Measurements from ENCODE around the gene VAV3.
"Not testable (repeated sequence)": the region's sequence is repeated elsewhere in the genome, so short reads cannot be mapped to it uniquely, and the experiment has no call there.

Gene VAV3

DNA sequence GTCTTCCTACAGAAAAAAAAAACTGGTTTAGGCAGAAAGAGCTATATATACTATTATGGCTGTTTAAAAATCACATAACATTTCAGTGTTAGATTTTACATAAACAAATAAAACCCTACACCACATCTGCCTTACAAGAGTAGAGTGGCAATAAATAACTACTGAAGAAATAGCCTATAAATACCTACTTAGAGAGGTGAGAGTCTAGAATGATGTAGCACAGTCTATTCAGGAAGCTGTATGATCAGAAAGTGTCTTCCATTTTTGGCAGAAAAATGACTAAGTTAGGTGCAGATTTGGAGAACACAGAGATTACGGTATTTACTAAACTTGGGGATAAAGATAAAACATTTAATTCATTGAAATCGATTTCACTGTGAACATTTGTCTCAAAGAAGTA, 75.5 kb downstream of the VAV3 start:
- no peak for DNase-seq (ENCODE audit: low read depth in 2 of 2)

DNA sequence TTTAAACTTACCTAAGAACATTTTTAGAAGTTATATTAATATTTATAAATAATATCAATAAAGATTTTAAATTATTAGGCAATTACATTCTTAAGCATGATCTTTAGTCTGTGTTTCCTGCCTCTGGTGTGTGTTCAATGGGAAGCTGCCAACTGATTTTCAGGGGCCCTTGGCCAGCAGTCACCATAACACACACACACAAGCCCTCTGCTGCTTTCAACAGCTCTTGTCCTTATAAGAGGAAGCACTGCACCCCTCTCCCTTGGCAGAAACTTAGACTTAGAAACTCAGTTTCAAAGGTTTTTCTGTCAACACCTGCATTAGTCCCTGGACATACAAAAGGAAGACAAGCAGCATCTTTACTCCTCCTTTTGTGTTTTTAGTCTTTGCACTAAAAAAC, 81.4 kb downstream of the VAV3 start:
- DNase-seq (ENCODE audit: low read depth in 2 of 2) = no peak

DNA sequence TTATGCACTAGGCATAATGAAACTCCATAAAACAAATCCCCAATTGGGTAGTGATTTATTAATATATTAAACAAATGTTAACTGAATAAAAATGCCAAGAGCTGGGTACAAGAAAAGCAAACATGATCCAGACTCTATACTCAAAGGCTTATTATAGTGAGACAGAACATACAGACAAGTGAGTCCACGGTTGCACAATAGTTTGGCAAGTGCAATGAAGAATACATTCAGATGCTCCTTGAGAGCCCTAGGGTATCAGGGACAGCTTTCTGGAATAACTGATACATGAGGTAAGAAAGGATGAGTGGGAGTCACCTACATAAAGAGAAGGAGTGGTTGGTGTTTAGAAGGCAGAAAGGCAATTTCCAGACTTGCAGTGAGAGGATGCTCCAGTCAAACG, 85.1 kb downstream of the VAV3 start:
- DNase-seq (ENCODE audit: low read depth in 2 of 2) = no peak

DNA sequence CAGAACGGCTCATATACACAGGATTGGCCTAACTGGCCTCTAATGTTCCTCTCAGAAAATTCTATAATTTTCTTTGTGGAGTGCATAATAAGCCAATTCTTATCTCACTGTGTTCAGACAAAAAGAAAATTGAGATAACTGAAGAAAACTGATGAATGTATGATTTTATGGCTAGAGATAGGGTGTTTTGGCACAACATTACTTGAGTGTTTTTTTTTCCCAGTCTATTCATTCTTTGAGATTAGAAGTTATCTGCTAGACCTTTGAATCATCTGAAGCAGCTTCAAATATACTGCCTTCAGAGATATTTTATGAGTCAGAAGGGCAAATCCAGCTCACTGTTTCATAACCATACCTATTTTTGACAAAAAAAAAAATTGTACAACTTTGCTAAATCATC, 85.6 kb downstream of the VAV3 start:
- no peak for DNase-seq (ENCODE audit: low read depth in 2 of 2)

DNA sequence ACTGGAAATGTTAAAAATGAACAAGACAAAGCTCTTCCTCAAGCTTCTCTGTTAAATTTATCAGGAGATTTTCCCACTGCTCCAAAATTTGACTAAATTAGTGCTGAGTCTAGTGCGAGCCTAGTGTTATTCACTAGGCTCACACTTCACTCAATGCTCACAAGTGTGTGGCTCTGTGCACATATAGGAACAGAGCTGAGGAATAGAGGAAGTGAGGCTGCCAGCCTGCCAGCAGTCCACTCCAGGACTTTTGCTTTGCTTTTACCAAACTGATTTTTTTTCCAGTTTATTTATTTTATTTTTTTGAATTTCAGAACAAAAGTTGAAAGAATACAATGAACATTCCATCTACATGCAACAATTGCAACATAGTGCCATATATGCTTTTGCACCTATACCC, 87.2 kb downstream of the VAV3 start:
- no peak for DNase-seq (ENCODE audit: low read depth in 2 of 2)

DNA sequence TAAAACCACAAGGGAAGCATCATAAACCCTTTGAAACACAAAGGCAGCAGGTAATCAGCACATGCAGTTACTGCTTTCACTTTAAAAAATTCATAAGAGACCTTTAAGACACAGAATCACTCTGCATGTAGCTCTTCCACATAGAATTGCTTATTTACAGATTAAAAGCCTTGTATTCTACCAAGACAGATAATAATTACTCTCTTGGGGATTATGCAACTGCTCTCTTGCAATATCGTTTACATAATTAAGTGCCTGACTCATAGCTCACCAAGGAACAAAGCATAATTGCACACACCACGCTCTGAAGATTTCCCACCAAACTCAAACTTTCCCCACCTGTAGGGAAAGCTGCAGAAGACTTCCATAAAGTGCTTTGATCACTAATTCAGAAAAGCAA, 87.9 kb downstream of the VAV3 start:
- no peak for DNase-seq (ENCODE audit: low read depth in 2 of 2)

DNA sequence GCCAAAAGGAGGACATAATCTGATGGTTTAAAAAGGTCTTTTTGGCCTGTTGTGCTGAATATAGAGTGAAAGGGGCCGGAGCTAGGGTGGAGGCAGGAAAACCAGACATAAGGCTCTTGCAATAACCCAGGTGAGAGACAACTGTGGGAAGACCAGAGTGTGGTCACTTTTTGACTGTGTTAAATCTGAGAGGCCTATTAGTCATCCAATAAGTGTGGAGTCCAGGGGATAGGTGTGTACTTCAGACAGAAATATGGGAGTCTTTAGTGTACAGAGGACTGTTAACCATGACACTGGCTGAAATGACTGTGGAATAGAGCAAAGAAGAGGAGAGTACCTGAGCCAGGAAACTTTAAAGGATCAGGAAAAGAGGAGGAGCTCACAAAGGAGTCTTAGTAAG, 89.3 kb downstream of the VAV3 start:
- no peak for DNase-seq (ENCODE audit: low read depth in 2 of 2)

DNA sequence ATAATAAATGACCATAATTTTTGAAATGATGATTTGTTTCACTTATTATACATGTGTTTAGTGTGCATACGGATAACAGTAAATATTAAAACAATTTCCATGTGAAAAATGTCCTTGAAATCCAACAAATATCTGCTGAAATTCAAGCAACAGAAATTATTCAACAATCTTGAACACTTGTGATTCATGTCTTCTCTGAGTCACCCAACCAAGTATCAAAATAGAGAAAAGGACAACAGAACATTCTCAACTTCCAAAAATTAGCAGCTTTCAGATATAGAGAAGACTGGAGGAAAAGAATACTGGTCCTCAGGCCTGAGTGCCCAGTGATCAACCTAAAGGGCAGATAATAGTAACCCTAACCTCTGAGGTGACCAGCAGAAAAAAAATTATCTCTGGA, 90.8 kb downstream of the VAV3 start:
- DNase-seq (ENCODE audit: low read depth in 2 of 2) = no peak

DNA sequence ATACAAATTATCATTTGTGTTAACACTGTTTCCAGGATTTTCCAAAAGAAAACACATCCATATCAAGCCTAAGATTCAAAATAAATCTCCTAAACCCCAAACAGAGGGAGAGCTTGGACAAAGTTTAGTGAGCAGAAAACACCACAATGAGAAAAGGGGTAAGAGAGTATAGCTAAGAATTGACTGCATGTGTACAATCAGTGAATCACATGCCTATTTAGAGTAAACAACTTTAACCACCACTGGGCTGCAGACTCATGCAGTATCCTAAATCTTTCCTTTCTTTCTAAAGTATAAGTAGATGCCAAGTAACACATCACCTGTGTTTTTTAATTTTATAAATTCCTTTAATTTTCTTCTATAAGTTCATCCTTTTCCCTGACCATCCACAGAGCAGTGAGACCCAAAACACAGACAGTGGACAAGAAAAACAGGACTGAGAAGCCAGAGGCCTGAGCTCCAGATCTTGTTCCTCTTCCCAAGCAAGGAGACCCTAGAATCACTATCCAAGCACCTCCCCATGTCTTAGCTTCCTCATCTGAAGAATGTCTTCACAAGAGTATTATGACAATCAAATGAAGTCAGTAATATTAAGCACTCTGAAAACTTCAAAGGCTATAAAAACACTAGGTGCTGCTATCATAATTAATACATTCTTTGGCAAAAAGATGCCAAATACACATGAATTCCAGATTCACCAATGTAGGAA, 93.1 kb downstream of the VAV3 start:
- DNase-seq (ENCODE audit: low read depth in 2 of 2) = no peak

DNA sequence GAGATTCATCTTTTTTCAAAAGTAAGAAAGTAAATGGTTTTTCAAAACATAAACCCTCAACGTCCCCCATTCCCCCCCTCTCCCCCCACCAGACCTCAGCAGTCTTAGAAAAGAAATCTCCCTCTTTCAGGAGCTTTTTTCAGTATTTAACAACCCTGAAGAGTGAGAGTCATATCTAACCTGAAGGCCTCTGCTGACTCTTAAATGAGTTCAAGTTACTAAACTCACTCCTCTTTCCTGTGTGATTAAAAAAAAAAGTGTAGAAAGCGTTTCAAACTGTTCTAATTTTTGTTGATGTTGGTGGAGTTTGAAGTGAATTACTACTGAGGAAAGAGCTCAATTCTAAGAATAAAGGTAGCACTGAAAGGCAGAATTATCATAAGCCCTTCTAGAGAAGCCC, 93.7 kb downstream of the VAV3 start:
- no peak for DNase-seq (ENCODE audit: low read depth in 2 of 2)

DNA sequence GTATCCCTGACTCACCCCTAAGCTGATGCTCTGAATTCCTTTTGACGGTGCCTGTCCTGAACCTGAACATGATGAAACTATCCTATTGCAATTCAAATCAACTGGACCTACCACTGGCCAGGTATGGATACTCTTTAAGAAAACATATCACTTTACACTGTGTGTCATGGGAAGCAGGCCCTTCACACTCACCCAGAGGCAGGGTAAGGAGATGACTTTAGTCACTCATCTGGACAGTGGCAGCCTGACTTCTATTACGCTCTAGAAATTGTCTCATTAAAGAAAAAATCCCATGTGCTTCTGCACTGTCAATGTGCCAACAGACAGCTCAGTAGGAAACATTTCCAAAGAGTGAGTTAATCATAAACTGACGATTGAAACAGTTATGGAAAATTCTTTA, 94.3 kb downstream of the VAV3 start:
- DNase-seq (ENCODE audit: low read depth in 2 of 2) = no peak

DNA sequence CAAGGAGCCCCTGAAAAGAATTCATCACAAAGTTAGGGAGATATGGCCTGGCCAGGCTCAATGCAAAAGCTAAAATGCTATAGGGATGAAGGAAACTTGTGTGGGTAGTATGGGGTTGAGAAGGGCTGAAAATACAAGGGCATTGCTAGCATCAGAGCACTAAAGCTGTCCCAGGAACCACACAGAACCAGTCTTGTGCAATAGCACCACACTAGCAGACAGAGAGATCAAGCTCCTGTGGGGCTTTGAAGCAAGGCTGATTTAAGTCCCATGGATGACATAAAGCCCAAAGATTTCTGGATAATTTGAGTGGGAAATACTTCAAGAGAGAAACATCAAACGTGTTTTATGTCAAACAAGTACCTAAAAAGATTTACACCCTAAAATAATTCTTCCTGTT, 97.1 kb downstream of the VAV3 start:
- no peak for DNase-seq (ENCODE audit: low read depth in 2 of 2)

DNA sequence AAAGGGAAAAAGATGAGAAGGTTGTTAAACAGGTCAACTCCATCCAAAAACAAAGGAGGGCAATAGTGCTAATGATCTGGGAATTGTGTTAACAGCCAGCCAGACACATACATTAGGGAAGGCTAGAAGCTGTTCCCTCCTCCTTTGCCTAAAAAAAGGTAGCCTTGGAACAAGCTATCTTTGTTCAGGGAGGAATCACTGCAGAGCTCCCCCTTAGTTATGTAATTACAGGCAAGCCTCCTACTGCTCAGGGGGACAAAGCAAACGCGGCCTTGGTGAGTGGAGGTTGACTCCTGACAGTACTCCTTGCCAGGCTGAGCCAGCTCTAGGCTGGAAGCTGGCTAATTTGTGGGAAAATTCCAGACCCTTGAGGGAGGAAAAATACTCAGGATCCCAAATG, 97.6 kb downstream of the VAV3 start:
- DNase-seq (ENCODE audit: low read depth in 2 of 2) = no peak

DNA sequence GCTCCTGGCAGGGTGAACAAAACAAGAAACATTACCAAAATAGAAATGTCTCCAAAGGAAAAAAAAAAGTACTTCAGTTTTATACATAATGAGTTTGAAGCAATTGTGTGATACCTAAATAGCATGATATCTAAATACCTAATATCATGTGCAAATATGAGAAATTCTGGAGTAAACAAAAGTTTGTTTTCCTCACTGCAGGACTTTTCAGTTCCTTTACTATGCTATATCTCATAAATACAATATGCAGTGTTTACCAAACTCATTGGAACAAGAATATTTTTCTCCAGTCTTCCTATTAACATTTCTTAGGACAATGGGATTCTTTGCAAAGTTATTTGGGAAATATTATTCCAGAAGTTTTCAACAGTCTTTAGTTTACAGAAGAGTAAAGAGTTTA, 98.1 kb downstream of the VAV3 start:
- DNase-seq (ENCODE audit: low read depth in 2 of 2) = no peak

DNA sequence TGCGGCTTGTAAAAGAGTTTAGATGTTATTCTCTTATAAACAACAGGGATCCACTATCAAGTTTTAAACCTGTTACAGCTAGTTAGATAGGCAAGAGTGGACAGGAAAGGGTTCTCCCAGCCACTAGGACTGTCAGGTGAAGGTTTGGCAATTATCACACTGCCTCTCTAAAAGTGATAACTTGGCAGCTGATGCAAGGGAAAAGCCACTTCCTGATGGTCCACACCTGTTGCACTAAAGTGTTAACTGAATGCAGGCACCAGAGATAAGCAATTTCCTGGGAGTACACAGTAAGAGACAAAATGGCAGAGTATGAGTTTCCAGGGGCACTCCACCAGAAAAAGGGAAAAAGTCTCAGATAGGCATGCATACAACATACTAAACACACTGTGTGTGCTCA, 99.4 kb downstream of the VAV3 start:
- DNase-seq (ENCODE audit: low read depth in 2 of 2) = no peak

DNA sequence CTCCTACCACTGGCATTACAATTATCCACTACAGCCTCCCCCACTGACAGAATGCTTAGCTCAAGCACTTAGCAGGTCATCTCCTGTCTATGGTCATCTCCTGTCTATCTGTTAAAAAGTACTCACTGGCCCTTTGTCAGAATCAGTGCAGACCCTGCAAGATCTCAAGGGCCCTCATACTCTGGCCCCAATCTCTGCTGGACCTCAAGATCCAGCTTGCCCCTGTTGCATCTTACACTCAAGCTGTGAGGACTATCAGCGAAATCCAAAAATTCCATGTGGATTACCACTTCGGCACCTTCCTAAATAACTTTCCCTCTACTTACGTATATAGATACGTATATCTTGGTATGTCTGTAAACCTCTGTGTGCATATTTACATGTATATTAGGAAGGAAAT, 101.6 kb downstream of the VAV3 start:
- DNase-seq (ENCODE audit: low read depth in 2 of 2) = no peak

DNA sequence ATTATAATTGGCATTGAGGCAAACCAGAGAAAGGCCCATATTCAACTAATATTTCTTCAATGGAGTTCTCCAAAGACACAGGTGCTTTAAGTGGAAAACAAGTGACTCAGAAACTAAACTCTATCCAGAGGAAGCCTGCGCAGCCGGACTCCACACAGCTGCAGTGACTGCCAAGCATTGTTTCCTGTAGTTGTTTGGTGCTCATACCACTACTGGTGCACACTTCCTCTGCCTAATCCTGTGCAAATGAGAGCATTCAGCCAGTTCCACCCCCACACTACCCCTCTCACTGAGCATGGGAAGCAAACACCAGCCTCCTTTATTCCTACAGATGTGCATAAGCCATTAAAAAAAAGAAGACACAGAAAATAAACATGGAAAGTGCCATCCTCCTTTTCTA, 102.9 kb downstream of the VAV3 start:
- no peak for DNase-seq (ENCODE audit: low read depth in 2 of 2)

DNA sequence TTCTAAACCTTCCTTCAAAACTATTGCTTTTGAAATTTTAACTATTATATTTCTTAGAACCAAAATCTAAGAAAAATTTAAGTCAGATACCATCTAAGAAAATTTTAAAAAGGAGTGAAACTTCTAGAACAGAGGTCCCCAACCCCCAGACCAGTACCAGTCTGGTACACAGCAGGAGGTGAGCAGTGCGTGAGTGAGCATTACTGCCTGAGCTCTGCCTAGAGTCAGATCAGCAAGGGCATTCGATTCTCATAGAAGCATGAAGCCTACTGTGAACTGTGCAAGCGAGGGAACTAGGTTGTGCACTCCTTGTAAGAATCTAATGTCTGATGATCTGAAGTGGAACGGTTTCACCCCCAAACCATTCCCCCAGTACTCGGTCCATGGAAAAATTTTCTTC, 106.7 kb downstream of the VAV3 start:
- no peak for DNase-seq (ENCODE audit: low read depth in 2 of 2)

DNA sequence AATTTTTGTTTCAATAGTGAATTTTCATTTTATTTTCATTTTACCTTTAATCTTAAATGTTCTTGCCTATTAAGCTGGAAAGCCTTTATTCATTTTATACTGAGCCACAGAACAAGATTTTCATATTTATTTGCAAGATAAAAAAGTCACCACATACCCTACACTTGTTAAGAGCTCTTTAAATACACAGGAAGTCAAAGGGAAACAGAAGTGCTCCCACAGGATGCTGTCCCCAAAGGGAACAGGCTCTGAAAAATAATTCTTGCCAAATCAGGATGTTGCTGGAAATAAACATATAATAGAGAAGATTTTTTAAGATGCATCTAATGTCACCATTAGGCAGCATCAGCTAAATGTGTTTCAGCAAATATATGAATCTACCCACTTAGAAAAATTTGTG, 113.6 kb downstream of the VAV3 start:
- no peak for DNase-seq (ENCODE audit: low read depth in 2 of 2)

DNA sequence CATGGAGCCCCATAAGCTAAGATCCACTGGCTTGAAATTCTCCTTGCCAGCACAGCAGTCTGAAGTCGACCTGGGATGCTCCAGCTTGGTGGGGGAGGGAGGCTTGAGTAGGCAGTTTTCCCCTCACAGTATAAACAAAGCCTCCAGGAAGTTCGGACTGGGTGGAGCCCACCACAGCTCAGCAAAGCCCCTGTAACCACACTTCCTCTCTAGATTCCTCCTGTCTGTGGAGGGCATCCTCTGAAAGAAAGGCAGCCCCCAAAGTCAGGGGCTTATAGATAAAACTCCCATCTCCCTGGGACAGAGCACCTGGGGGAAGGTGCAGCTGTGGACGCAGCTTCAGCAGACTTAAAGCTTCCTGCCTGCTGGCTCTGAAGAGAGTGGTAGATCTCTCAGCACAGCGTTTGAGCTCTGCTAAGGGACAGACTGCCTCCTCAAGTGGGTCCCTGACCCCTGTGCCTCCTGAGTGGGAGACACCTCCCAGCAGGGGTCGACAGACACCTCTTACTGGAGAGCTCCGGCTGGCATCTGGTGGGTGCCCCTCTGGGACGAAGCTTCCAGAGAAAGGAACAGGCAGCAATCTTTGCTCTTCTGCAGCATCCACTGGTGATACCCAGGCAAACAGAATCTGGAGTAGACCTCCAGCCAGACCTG, 120.3 kb downstream of the VAV3 start:
- not testable (repeated sequence) for DNase-seq (ENCODE audit: low read depth in 2 of 2)

DNA sequence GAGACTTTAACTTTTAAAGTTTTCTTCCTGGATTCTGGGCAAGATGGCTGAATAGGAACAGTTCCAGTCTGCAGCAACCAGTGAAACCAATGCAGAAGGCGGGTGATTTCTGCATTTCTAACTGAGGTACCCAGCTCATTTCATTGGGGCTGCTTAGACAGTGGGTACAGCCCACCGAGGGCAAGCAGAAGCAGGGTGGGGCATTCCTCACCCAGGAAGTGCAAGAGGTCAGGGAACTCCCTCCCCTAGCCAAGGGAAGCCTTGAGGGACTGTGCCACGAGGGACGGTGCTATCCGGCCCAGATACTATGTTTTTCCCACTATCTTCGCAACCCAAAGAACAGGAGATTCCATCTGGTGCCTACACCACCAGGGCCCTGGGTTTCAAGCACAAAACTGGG, 121.0 kb downstream of the VAV3 start:
- no peak for DNase-seq (ENCODE audit: low read depth in 2 of 2)

DNA sequence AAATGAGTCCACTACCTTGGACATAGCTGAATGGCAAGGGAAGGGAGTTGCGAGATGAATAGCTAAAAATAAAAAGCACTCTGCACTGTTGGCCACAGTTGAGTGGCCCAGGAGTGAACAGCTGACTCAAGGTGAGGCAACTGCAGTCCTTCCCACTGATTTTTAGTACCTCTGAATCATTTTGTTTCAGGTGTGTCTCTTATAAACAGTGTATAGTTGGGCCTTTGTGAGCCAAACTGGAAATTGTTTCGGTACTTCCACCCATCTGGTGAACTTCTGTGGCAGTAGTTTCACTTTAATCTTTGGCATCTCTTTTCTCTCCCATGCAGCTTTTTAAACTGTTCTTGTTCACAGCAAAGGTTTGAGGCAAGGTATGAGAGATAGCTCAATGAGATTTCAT, 122.7 kb downstream of the VAV3 start:
- DNase-seq (ENCODE audit: low read depth in 2 of 2) = no peak

DNA sequence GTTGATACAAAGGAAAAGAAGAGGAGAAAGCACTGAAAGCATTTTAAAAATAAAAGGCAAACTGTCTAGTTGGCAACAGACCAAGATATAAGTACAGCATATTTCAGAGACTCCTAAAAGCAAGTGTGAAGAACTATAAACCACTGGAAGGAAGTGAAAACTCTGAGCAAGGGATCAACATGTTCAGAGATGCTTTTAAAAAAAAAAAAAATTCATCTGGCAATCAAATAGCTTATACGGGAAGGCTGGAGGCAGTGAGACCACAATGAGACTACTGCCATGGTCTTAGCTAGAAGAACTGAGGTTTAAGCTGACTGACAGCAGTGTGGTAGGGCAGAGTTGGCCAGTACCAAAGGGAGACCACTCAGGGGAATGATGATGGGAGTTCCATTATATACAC, 124.3 kb downstream of the VAV3 start:
- DNase-seq (ENCODE audit: low read depth in 2 of 2) = no peak

DNA sequence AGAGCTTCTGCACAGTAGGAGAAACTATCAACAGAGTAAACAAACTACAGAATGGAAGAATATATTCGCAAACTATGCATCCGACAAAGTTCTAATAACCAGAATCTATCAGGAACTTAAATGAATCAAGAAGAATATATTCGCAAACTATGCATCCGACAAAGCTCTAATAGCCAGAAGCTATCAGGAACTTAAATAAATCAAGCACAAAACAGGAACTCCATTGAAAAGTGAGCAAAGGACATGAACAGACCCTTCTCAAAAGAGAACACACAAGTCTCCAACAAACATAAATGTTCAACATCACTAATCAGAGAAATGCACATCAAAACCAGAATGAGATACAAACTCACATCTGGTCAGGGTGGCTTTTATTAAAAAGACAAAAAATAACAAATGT, 126.9 kb downstream of the VAV3 start:
- no peak for DNase-seq (ENCODE audit: low read depth in 2 of 2)
